NCI-H510A treated with DMSO at 0.1 percent for 48 hours (cell line): ENCODE results near the gene TAF11L2.
"Not testable (repeated sequence)": the region's sequence is repeated elsewhere in the genome, so short reads cannot be mapped to it uniquely, and the experiment has no call there.

Source experiments
- DNase-seq: peaks from one replicate; lab custom pipeline; 2025; lab: John Stamatoyannopoulos, UW

Gene TAF11L2

GRCh38 chr5:17526504-17526903 is 28.5 kb downstream of the TAF11L2 start:
- DNase-seq = not testable (repeated sequence)

GRCh38 chr5:17528369-17528768 is 30.3 kb downstream of the TAF11L2 start, which contains the start of gene TAF11L6:
Gene TAF11L6, plus strand, starts transcription at chr5:17528669.
- not testable (repeated sequence) for DNase-seq
